A673 (cell line): ENCODE results near the gene KERA. TPM values are rescaled to one million over a fixed set of nuclear protein-coding genes. Genes with fewer than 3 reads are reported as not detected.

Experiments used
- BruUV-seq: library from RNA; stranded (reverse); fragments of 400-500 nt; replicated peaks from 2 replicates; lab custom pipeline; 2021; lab: Mats Ljungman, UMichigan
- CTCF ChIA-PET: fragments of 300-600 bp; sonication (Branson Sonifier 250); formaldehyde crosslinking; loops from one replicate; lab custom pipeline; 2022; ENCODE audit warnings: antibody characterized with exemption; lab: Charles Lee
- POLR2A ChIA-PET: fragments of 300-600 bp; sonication (Branson Sonifier 250); formaldehyde crosslinking; loops from one replicate; lab custom pipeline; 2022; ENCODE audit warnings: antibody characterized with exemption; ENCODE audit not compliant: low non-redundant PET; lab: Charles Lee
- DNase-seq: peaks from one replicate; pipeline ENCODE4 v3.0.0-alpha.2; 2015; ENCODE audit warnings: low spot score
- H3K27ac ChIP-seq: fragments of 200-600 bp; sonication (generic); 2 replicates; pipeline ENCODE4 v1.5.1; 2016; ENCODE audit warnings: mixed run types, low read depth, mild to moderate bottlenecking, mixed read lengths, antibody characterized with exemption, low read length; ENCODE audit not compliant: poor library complexity, severe bottlenecking
- H3K27me3 ChIP-seq: fragments of 200-600 bp; sonication (generic); replicated peaks from 2 replicates; pipeline ENCODE4 v1.6.1; 2017; ENCODE audit warnings: mixed run types, low read depth, mild to moderate bottlenecking, mixed read lengths, antibody characterized with exemption, low read length; ENCODE audit not compliant: insufficient read depth, poor library complexity
- H3K36me3 ChIP-seq: fragments of 200-600 bp; sonication (generic); 2 replicates; pipeline ENCODE4 v1.6.1; 2016; ENCODE audit warnings: mixed run types, mild to moderate bottlenecking, mixed read lengths, antibody characterized with exemption, low read length; ENCODE audit not compliant: insufficient read depth, poor library complexity, severe bottlenecking
- H3K4me1 ChIP-seq: fragments of 200-600 bp; sonication (generic); 2 replicates; pipeline ENCODE4 v1.6.1; 2017; ENCODE audit warnings: mixed run types, mild to moderate bottlenecking, mixed read lengths, antibody characterized with exemption, low read length; ENCODE audit not compliant: insufficient read depth, poor library complexity, severe bottlenecking
- H3K4me3 ChIP-seq: fragments of 200-600 bp; sonication (generic); 2 replicates; pipeline ENCODE4 v1.5.1; 2016; ENCODE audit warnings: low read depth, mixed run types, mild to moderate bottlenecking, mixed read lengths, low read length; ENCODE audit not compliant: poor library complexity, severe bottlenecking
- H3K9me3 ChIP-seq: fragments of 200-600 bp; sonication (generic); 2 replicates; pipeline ENCODE4 v1.6.1; 2016; ENCODE audit warnings: mixed run types, low read depth, mild to moderate bottlenecking, mixed read lengths, antibody characterized with exemption, low read length; ENCODE audit not compliant: poor library complexity, severe bottlenecking
- EZH2 ChIP-seq: fragments of 200-600 bp; sonication (generic); IDR thresholded peaks from 2 replicates; pipeline ENCODE4 v1.6.1; 2017; ENCODE audit warnings: borderline replicate concordance, low read depth, mild to moderate bottlenecking, mixed read lengths, antibody characterized with exemption, low read length; ENCODE audit not compliant: poor library complexity, severe bottlenecking
- intact Hi-C: fragments of 100-400 bp; cut with micrococcal nuclease; formaldehyde crosslinking; loops from one replicate; pipeline ENCODE4 v1.10.0; 2022; ENCODE audit not compliant: unreplicated experiment
- total RNA-seq: library from RNA; stranded (reverse); gene quantifications from 2 replicates; pipeline ENCODE4 v1.2.3, GENCODE V29; 2021
- TF ChIP-seq, protein P1 (sequence below): fragments of 300-800, 200-600 bp; sonication (generic); conservative IDR thresholded peaks from 2 replicates; pipeline ENCODE4 v1.5.1; 2017; ENCODE audit warnings: low read depth, mild to moderate bottlenecking, antibody characterized with exemption, low read length, moderate library complexity, mixed read lengths

KERA gene
- total RNA-seq, 1 experiment from 2014 or later = not detected

DNA sequence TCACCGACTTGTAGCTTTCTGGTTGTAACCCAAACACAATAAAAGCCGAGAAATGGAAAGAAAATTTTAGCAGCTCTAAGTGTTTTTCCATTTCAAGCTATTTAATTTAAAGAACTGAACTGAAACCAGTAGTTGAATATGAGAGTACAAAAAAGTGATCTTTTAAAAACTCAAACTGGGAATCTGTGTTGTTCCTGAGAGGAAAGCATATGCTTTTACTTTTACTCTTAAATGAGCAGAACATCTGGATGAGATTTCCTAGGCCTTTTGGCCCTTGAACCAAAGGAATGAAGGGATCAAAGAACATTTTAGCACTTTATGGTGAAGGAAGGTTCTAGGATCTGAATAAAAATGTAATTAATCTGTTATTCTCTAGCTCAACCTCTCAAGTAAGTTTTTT is 1.3 kb downstream of the KERA start:
- POLR2A ChIA-PET = no interaction called here
- CTCF ChIA-PET = no interaction called here
- TF ChIP-seq, protein P1, sequence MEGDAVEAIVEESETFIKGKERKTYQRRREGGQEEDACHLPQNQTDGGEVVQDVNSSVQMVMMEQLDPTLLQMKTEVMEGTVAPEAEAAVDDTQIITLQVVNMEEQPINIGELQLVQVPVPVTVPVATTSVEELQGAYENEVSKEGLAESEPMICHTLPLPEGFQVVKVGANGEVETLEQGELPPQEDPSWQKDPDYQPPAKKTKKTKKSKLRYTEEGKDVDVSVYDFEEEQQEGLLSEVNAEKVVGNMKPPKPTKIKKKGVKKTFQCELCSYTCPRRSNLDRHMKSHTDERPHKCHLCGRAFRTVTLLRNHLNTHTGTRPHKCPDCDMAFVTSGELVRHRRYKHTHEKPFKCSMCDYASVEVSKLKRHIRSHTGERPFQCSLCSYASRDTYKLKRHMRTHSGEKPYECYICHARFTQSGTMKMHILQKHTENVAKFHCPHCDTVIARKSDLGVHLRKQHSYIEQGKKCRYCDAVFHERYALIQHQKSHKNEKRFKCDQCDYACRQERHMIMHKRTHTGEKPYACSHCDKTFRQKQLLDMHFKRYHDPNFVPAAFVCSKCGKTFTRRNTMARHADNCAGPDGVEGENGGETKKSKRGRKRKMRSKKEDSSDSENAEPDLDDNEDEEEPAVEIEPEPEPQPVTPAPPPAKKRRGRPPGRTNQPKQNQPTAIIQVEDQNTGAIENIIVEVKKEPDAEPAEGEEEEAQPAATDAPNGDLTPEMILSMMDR = no peak
- TF ChIP-seq EZH2 = no peak
- intact Hi-C loops = no loop called here
- H3K4me1 ChIP-seq = no peaks in the 10 kb centered on the region
- DNase-seq = no peak
- no peak overlapping the region for H3K4me3 ChIP-seq
- H3K9me3 ChIP-seq = no peaks in the 10 kb centered on the region
- H3K27me3 ChIP-seq = no peaks in the 10 kb centered on the region
- H3K27ac ChIP-seq = no peak overlapping the region
- no TSS peak for BruUV-seq
- no peaks in the 10 kb centered on the region for H3K36me3 ChIP-seq

DNA sequence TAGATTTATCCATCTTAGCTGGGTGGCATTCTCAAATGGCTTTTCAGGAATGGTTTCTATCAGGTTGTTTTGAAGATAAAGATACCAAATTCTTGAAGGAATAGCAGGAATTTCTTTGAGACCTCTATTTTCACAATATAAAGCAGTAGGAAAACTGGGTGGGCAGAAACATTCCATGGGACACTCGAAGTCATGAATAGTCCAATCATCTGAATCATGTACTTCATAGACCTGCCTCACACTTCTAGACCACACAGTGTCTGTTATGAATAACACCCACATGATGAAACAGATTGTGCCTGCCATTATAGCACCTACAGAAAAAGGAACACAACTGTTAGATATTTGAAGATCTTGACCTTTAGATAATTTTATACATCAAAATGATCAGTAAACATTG is 1.8 kb downstream of the KERA start:
- no TSS peak for BruUV-seq
- no peak overlapping the region for H3K27ac ChIP-seq

DNA sequence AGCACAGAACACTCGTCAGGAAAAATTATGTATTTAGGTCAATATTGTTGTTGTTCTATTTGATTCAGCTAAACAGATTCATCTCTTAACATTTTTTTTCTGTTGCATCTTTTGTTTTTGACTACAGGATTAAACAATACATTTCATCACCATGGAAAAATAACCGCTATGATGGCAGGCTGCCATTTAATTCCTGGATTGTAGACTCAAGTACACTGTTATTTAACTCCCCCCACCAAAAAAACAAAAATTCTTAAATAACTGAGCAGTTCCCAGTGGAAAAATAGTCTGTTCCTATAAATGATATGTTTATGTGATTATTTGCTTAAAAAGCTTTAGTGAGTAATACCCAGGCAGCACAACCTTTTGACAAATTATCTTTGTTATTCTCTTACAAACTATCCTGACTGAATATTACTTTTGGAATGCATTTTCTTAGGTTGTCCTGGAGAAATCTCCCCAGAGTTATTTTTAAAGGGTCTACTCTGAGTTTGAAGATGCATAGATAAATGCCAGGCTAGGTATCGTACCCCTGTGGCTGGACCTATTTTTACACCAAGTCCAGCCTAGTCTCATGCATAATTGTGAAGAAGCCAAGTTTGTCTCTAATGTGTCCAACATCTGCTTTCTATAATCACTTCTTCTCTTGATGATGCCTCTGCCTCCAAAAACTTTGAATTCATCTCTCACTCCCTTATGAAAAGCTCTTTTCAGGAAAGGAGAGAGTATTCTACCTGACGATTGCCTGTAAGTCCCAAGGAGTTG is 3.7 kb downstream of the KERA start:
- Histone ChIP-seq H3K36me3 (no peaks in the 10 kb centered on the region), H3K4me3 (no peak overlapping the region), H3K9me3 (no peaks in the 10 kb centered on the region), H3K4me1 (no peaks in the 10 kb centered on the region), H3K27ac (no peak overlapping the region), H3K27me3 (no peaks in the 10 kb centered on the region)
- intact Hi-C loops = no loop called here
- no peak for DNase-seq
- BruUV-seq = no TSS peak
- no peak for TF ChIP-seq EZH2
- TF ChIP-seq, protein P1 = no peak
- CTCF ChIA-PET = no interaction called here
- POLR2A ChIA-PET = no interaction called here

More for the DNA sequence above, 1.8 kb downstream of the KERA start:
- Histone ChIP-seq H3K9me3 (no peaks in the 10 kb centered on the region), H3K4me1 (no peaks in the 10 kb centered on the region), H3K27me3 (no peaks in the 10 kb centered on the region), H3K4me3 (no peak overlapping the region), H3K36me3 (no peaks in the 10 kb centered on the region)
- CTCF ChIA-PET = no interaction called here
- intact Hi-C loops = no loop called here
- POLR2A ChIA-PET = no interaction called here
- TF ChIP-seq EZH2 = no peak
- TF ChIP-seq, protein P1 = no peak
- DNase-seq = no peak
